GM18861 (cell line): Measurements from ENCODE around the gene PACS1.
"Not testable (repeated sequence)": the region's sequence is repeated elsewhere in the genome, so short reads cannot be mapped to it uniquely, and the experiment has no call there.

Source experiments
- ATAC-seq: cut with Tn5 transposase; IDR thresholded peaks from one replicate; pipeline ENCODE4 v1.9.1; 2021; ENCODE audit not compliant: unreplicated experiment

The PACS1 gene

GRCh38 chr11:66106786-66107599 lies 36.9 kb downstream of the PACS1 start:
- ATAC-seq: no peak

- ATAC-seq: no peak
Observed at GRCh38 chr11:66107600-66108510, 37.8 kb downstream of the PACS1 start.

GRCh38 chr11:66109294-66109693 lies 39.2 kb downstream of the PACS1 start:
- ATAC-seq: no peak

- ATAC-seq: no peak
Observed at GRCh38 chr11:66111158-66111557, 41.1 kb downstream of the PACS1 start.

GRCh38 chr11:66112041-66112491 lies 42.0 kb downstream of the PACS1 start:
- no peak for ATAC-seq

- peak; percentile 30 for ATAC-seq
Observed at GRCh38 chr11:66112601-66113499, 42.8 kb downstream of the PACS1 start.

GRCh38 chr11:66114957-66115356 lies 44.9 kb downstream of the PACS1 start:
- ATAC-seq: not testable (repeated sequence)

- ATAC-seq: no peak
Observed at GRCh38 chr11:66115638-66116301, 45.7 kb downstream of the PACS1 start.

GRCh38 chr11:66116576-66117361 lies 46.7 kb downstream of the PACS1 start:
- ATAC-seq: no peak

GRCh38 chr11:66118847-66119246 lies 48.8 kb downstream of the PACS1 start:
- ATAC-seq: no peak

- no peak for ATAC-seq
Observed at GRCh38 chr11:66119348-66120133, 49.5 kb downstream of the PACS1 start.

GRCh38 chr11:66121466-66121865 lies 51.4 kb downstream of the PACS1 start:
- ATAC-seq: no peak

GRCh38 chr11:66123902-66124301 lies 53.8 kb downstream of the PACS1 start:
- no peak for ATAC-seq

GRCh38 chr11:66124564-66124963 lies 54.5 kb downstream of the PACS1 start:
- ATAC-seq: no peak

GRCh38 chr11:66126064-66126463 lies 56.0 kb downstream of the PACS1 start:
- no peak for ATAC-seq

GRCh38 chr11:66126808-66127555 lies 56.9 kb downstream of the PACS1 start:
- peak; percentile 44 for ATAC-seq

- no peak for ATAC-seq
Observed at GRCh38 chr11:66130978-66131377, 60.9 kb downstream of the PACS1 start.
